Hepatocyte (in vitro differentiated cells): ENCODE results near the gene HNRNPH1. TPM values are rescaled to one million over a fixed set of nuclear protein-coding genes. Genes with fewer than 3 reads are reported as not detected.

Experiments
- DNase-seq: peaks from one replicate; pipeline ENCODE4 v3.0.0-alpha.2; 2016; ENCODE audit warnings: low spot score
- H2AFZ ChIP-seq: fragments of 200-600 bp; sonication (generic); 2 replicates; pipeline ENCODE4 v1.6.0; 2016; ENCODE audit warnings: antibody characterized with exemption, mild to moderate bottlenecking
- H3K27ac ChIP-seq: fragments of 200-600 bp; sonication (generic); 2 replicates; pipeline ENCODE4 v1.5.1; 2016; ENCODE audit warnings: mild to moderate bottlenecking
- H3K27me3 ChIP-seq: fragments of 200-600 bp; sonication (generic); 2 replicates; pipeline ENCODE4 v1.6.1; 2016
- H3K36me3 ChIP-seq: fragments of 200-600 bp; sonication (generic); replicated peaks from 2 replicates; pipeline ENCODE4 v1.5.1; 2016; ENCODE audit warnings: low read depth; ENCODE audit not compliant: insufficient read depth
- H3K4me1 ChIP-seq: fragments of 200-600 bp; sonication (generic); 2 replicates; pipeline ENCODE4 v1.5.1; 2016; ENCODE audit warnings: mild to moderate bottlenecking, moderate library complexity; ENCODE audit not compliant: insufficient read depth
- H3K4me2 ChIP-seq: fragments of 200-600 bp; sonication (generic); 2 replicates; pipeline ENCODE4 v1.6.0; 2016
- H3K4me3 ChIP-seq: fragments of 200-600 bp; sonication (generic); 2 replicates; pipeline ENCODE4 v1.5.1; 2016; ENCODE audit warnings: mild to moderate bottlenecking
- H3K79me2 ChIP-seq: fragments of 200-600 bp; sonication (generic); 2 replicates; pipeline ENCODE4 v1.6.0; 2017; ENCODE audit warnings: mild to moderate bottlenecking
- H3K9me2 ChIP-seq: fragments of 200-600 bp; sonication (generic); replicated peaks from 2 replicates; pipeline ENCODE4 v1.6.0; 2017; ENCODE audit warnings: mild to moderate bottlenecking; ENCODE audit not compliant: insufficient read depth
- H3K9me3 ChIP-seq: fragments of 200-600 bp; sonication (generic); 2 replicates; pipeline ENCODE4 v1.5.1; 2016; ENCODE audit warnings: low read depth, mild to moderate bottlenecking
- H4K20me1 ChIP-seq: fragments of 200-600 bp; sonication (generic); 2 replicates; pipeline ENCODE4 v1.6.0; 2016; ENCODE audit warnings: mild to moderate bottlenecking; ENCODE audit not compliant: insufficient read depth, poor library complexity, severe bottlenecking
- EZH2 ChIP-seq: fragments of 200-600 bp; sonication (generic); IDR thresholded peaks from 2 replicates; pipeline ENCODE4 v1.6.1; 2016; ENCODE audit warnings: antibody characterized with exemption, mild to moderate bottlenecking, borderline replicate concordance
- EZH2phosphoT487 ChIP-seq: fragments of 200-600 bp; sonication (generic); IDR thresholded peaks from one replicate; pipeline ENCODE4 v1.6.1; 2018; ENCODE audit warnings: antibody characterized with exemption, mild to moderate bottlenecking, low read depth, moderate library complexity; ENCODE audit not compliant: unreplicated experiment, severe bottlenecking
- WGBS: methylation state at CpG from one replicate; pipeline ENCODE4 v1.1.6; 2016; ENCODE audit warnings: low lambda C conversion rate; ENCODE audit errors: missing lambda C conversion rate; 5-methylcytosine and 5-hydroxymethylcytosine counted together
- polyA plus RNA-seq: library from polyadenylated mRNA; unstranded; fragments of >200 nt; fragmentation: Nextera tagmentation; extraction: Ambion mirVana; gene quantifications from 2 replicates; pipeline ENCODE4 v1.2.1, GENCODE V29; 2016
- total RNA-seq: library from RNA; depleted of rRNA; stranded (reverse); fragments of >200 nt; gene quantifications from 2 replicates; pipeline ENCODE4 v1.2.3, GENCODE V29; 2014
- TF ChIP-seq, protein P1 (sequence below): fragments of 200-600 bp; sonication (generic); IDR thresholded peaks from 2 replicates; pipeline ENCODE4 v1.5.1; 2016; ENCODE audit warnings: antibody characterized with exemption, mild to moderate bottlenecking; ENCODE audit not compliant: poor library complexity

The HNRNPH1 gene
- total and polyA plus RNA-seq, 2 experiments from 2014 or later, result 99.9 to 485 TPM

DNA sequence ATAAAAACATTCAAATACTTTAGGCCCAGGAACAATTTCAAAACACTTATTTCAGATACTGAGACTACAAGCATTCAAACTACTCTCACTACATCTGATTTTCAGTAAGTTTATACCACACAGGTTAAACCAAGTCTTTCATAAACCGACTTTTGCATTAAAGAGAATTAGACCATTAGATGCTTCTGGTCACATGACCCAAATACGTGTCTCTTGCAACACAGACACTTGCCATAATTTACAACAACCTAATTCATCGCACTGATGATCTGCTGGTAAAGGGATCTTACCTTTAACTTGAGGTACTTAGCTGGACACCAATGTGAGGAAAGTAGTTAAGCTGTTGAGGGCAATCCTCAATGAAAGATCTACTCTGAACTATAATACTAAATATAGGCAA lies 3.2 kb downstream of the HNRNPH1 start:
- WGBS, result 17% methylated on average over 3 of the region's 3 CpGs
- Histone ChIP-seq H3K4me3 (peak overlapping the region; percentile 92), H3K79me2 (peaks cover 88% of the 10 kb centered on the region), H3K27ac (peak overlapping the region; percentile 13), H3K36me3 (peaks cover 30% of the 10 kb centered on the region), H3K27me3 (no peaks in the 10 kb centered on the region), H4K20me1 (peaks cover 77% of the 10 kb centered on the region), H3K9me2 (no peaks in the 10 kb centered on the region), H2AFZ (no peak overlapping the region), H3K9me3 (no peaks in the 10 kb centered on the region), H3K4me2 (peak overlapping the region; percentile 95), H3K4me1 (peaks cover 29% of the 10 kb centered on the region)
- no peak for DNase-seq
- TF ChIP-seq EZH2phosphoT487 (no peak), EZH2 (no peak)
- TF ChIP-seq, protein P1, sequence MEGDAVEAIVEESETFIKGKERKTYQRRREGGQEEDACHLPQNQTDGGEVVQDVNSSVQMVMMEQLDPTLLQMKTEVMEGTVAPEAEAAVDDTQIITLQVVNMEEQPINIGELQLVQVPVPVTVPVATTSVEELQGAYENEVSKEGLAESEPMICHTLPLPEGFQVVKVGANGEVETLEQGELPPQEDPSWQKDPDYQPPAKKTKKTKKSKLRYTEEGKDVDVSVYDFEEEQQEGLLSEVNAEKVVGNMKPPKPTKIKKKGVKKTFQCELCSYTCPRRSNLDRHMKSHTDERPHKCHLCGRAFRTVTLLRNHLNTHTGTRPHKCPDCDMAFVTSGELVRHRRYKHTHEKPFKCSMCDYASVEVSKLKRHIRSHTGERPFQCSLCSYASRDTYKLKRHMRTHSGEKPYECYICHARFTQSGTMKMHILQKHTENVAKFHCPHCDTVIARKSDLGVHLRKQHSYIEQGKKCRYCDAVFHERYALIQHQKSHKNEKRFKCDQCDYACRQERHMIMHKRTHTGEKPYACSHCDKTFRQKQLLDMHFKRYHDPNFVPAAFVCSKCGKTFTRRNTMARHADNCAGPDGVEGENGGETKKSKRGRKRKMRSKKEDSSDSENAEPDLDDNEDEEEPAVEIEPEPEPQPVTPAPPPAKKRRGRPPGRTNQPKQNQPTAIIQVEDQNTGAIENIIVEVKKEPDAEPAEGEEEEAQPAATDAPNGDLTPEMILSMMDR, result no peak

DNA sequence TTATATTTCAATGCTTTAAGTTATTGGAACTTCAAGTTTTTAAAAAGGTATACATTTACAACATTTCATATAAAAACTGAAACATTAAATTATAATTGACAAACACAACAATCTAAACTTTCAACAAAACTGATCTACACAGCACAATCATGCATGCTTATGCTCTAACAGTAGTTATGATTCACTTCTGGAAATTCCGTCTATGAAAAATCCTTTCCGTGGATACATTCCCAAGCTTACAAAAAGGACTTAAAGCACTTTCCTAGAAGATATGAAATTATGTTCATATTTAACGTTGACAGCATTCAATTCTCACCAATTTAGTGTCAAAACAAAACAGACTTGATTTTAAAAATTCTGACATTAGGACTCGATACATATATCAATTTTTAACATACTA lies 3.7 kb downstream of the HNRNPH1 start:
- Histone ChIP-seq H2AFZ (no peak overlapping the region), H3K27me3 (no peaks in the 10 kb centered on the region), H4K20me1 (peaks cover 82% of the 10 kb centered on the region), H3K36me3 (peaks cover 31% of the 10 kb centered on the region), H3K9me2 (no peaks in the 10 kb centered on the region), H3K4me1 (peaks cover 28% of the 10 kb centered on the region), H3K4me2 (peak overlapping the region; percentile 95), H3K4me3 (peak overlapping the region; percentile 92), H3K79me2 (peaks cover 92% of the 10 kb centered on the region), H3K27ac (no peak overlapping the region), H3K9me3 (no peaks in the 10 kb centered on the region)
- WGBS, result 19% methylated on average over 4 of the region's 4 CpGs
- no peak for TF ChIP-seq EZH2
- TF ChIP-seq, protein P1, result no peak
- TF ChIP-seq EZH2phosphoT487, result no peak
- no peak for DNase-seq

DNA sequence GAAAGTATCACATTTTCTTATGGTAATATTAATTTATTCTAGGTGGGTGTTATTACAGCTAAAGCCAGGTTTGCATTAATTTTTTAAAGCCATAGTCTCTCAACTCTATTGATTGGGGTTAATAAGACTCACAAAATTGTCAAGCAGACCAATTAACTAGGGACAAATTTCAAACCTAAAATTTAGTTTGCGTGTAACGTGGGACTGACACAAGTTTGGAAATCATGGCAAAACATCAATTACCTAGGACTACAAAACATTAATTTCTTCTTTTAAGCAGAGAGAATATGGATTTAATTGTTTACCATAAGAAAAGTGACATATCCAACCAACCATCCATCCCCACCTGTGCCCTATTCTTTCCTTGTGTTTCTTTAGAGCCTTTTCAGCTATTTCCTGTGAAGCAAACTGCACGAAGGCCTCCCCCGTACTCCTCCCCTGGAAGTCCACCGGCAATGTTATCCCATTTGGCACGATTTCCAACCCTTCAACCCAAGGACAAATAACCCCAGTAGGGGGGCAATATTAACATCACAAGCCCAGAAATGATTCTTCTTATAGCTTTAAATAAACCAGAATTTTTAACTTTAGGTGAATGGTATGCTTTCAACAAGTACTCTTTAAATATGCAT lies 4.4 kb downstream of the HNRNPH1 start:
- TF ChIP-seq EZH2, result no peak
- TF ChIP-seq, protein P1, result no peak
- TF ChIP-seq EZH2phosphoT487, result no peak
- Histone ChIP-seq H3K4me2 (peak overlapping the region; percentile 95), H3K27ac (no peak overlapping the region), H3K4me1 (peaks cover 21% of the 10 kb centered on the region), H3K9me3 (no peaks in the 10 kb centered on the region), H3K36me3 (peaks cover 32% of the 10 kb centered on the region), H3K9me2 (no peaks in the 10 kb centered on the region), H3K4me3 (peak overlapping the region; percentile 92), H3K79me2 (peaks cover 90% of the 10 kb centered on the region), H2AFZ (no peak overlapping the region), H3K27me3 (no peaks in the 10 kb centered on the region), H4K20me1 (peaks cover 89% of the 10 kb centered on the region)
- no peak for DNase-seq
- WGBS, result 31% methylated on average over 6 of the region's 6 CpGs
